HepG2 (cell line): ENCODE data around the gene APRT. TPM values are rescaled to one million over a fixed set of nuclear protein-coding genes. Genes with fewer than 3 reads are reported as not detected.

Experiments
- CCAR2 ChIP-seq: fragments of 200-400 bp; formaldehyde crosslinking; optimal IDR thresholded peaks from 2 replicates; pipeline ENCODE3; 2018; ENCODE audit warnings: low read depth, mild to moderate bottlenecking, low read length, moderate library complexity
- CENPBD1 ChIP-seq: sonication (generic); formaldehyde crosslinking; IDR thresholded peaks from 2 replicates; pipeline ENCODE4 v1.8.0; 2022; ENCODE audit warnings: missing genetic modification reagents, low read depth, mild to moderate bottlenecking, borderline replicate concordance
- DNMT1 ChIP-seq: sonication (generic); formaldehyde crosslinking; IDR thresholded peaks from 2 replicates; pipeline ENCODE4 v1.5.1; 2020; ENCODE audit warnings: mild to moderate bottlenecking, missing genetic modification reagents
- FOSL2 ChIP-seq: sonication (generic); formaldehyde crosslinking; IDR thresholded peaks from 2 replicates; pipeline ENCODE4 v1.4.0; 2020; ENCODE audit warnings: missing genetic modification reagents
- HMG20A ChIP-seq: IDR thresholded peaks from 2 replicates; pipeline ENCODE4 v1.6.1; 2016; ENCODE audit warnings: borderline replicate concordance
- HNRNPLL ChIP-seq: fragments of 200-400 bp; formaldehyde crosslinking; IDR thresholded peaks from 2 replicates; pipeline ENCODE4 v1.6.1; 2017; ENCODE audit warnings: mild to moderate bottlenecking, low read depth, low read length; ENCODE audit not compliant: poor library complexity, severe bottlenecking
- MAFF ChIP-seq: IDR thresholded peaks from 2 replicates; pipeline ENCODE4 v1.6.1; 2011; ENCODE audit warnings: low read depth, low read length, improper control_type of control experiment
- NFATC3 ChIP-seq: sonication (generic); formaldehyde crosslinking; IDR thresholded peaks from 2 replicates; pipeline ENCODE4 v1.5.1; 2020; ENCODE audit warnings: mild to moderate bottlenecking, missing genetic modification reagents
- NONO ChIP-seq, 2 experiments: fragments of 450-650 bp in 1 of 2; sonication (generic) in 1 of 2; formaldehyde crosslinking in 1 of 2; IDR thresholded peaks in 1 of 2; conservative IDR thresholded peaks in 1 of 2; 2 replicates each; pipeline versions ENCODE4 v1.6.1 to v1.8.0; 2017 to 2022; ENCODE audit warnings: mild to moderate bottlenecking in 1 of 2, missing genetic modification reagents in 1 of 2, moderate library complexity in 1 of 2
- POLR2G ChIP-seq: fragments of 200-400 bp; formaldehyde crosslinking; IDR thresholded peaks from 2 replicates; pipeline ENCODE4 v1.6.1; 2018; ENCODE audit warnings: mild to moderate bottlenecking, low read depth, low read length, moderate library complexity
- SALL1 ChIP-seq: sonication (generic); formaldehyde crosslinking; IDR thresholded peaks from 2 replicates; pipeline ENCODE4 v1.8.0; 2022; ENCODE audit warnings: mild to moderate bottlenecking, missing genetic modification reagents
- ZNF232 ChIP-seq: sonication (generic); formaldehyde crosslinking; IDR thresholded peaks from 2 replicates; pipeline ENCODE4 v1.4.0; 2020; ENCODE audit warnings: missing genetic modification reagents, borderline replicate concordance
- ZNF512 ChIP-seq: sonication (generic); formaldehyde crosslinking; IDR thresholded peaks from 2 replicates; pipeline ENCODE4 v1.4.0; 2020; ENCODE audit warnings: mild to moderate bottlenecking, missing genetic modification reagents
- ZNF75D ChIP-seq: sonication (generic); formaldehyde crosslinking; IDR thresholded peaks from 2 replicates; pipeline ENCODE4 v1.8.1; 2023; ENCODE audit warnings: missing genetic modification reagents, mild to moderate bottlenecking, borderline replicate concordance
- ZNF790 ChIP-seq: sonication (generic); formaldehyde crosslinking; IDR thresholded peaks from 2 replicates; pipeline ENCODE4 v1.8.0; 2022; ENCODE audit warnings: missing genetic modification reagents, mild to moderate bottlenecking, borderline replicate concordance
- polyA plus RNA-seq, 8 experiments: library from polyadenylated mRNA; depleted of rRNA in 3 of 8; stranded (reverse) in 7 of 8; unstranded in 1 of 8; fragments of >200 nt; fragmentation: Illumina TruSeq in 4 of 8; extraction: Trizol in 4 of 8; gene quantifications; 2 replicates each; pipeline versions ENCODE4 v1.2.1 to v1.2.3, GENCODE V29; 2011 to 2016; ENCODE audit warnings: low read depth in 4 of 8, missing spikeins in 1 of 8, mixed read lengths in 1 of 8; ENCODE audit not compliant: insufficient read depth in 1 of 8
- total RNA-seq, 5 experiments: library from RNA; depleted of rRNA; stranded (reverse); fragments of >200 nt; fragmentation: Illumina TruSeq; extraction: Trizol; gene quantifications; 2 replicates each; pipeline ENCODE4 v1.2.3, GENCODE V29; 2016; ENCODE audit warnings: low read depth in 1 of 5
- TF ChIP-seq, protein P1 (sequence below): sonication (generic); formaldehyde crosslinking; IDR thresholded peaks from 2 replicates; pipeline ENCODE4 v1.9.0; 2022; ENCODE audit warnings: missing genetic modification reagents, mild to moderate bottlenecking, borderline replicate concordance
- TF ChIP-seq, protein P2 (sequence below): sonication (generic); formaldehyde crosslinking; IDR thresholded peaks from 2 replicates; pipeline ENCODE4 v1.8.1; 2023; ENCODE audit warnings: missing genetic modification reagents, mild to moderate bottlenecking, borderline replicate concordance
- TF ChIP-seq, protein P3 (sequence below): sonication (generic); formaldehyde crosslinking; IDR thresholded peaks from 2 replicates; pipeline ENCODE4 v1.5.1; 2020; ENCODE audit warnings: mild to moderate bottlenecking, missing genetic modification reagents, borderline replicate concordance

APRT gene
- total and polyA plus RNA-seq, 2 of the 13 experiments (the other 11 are each of a cell fraction or from before 2014, with no cell fraction given) = 155 to 242 TPM

- TF ChIP-seq, protein P1, sequence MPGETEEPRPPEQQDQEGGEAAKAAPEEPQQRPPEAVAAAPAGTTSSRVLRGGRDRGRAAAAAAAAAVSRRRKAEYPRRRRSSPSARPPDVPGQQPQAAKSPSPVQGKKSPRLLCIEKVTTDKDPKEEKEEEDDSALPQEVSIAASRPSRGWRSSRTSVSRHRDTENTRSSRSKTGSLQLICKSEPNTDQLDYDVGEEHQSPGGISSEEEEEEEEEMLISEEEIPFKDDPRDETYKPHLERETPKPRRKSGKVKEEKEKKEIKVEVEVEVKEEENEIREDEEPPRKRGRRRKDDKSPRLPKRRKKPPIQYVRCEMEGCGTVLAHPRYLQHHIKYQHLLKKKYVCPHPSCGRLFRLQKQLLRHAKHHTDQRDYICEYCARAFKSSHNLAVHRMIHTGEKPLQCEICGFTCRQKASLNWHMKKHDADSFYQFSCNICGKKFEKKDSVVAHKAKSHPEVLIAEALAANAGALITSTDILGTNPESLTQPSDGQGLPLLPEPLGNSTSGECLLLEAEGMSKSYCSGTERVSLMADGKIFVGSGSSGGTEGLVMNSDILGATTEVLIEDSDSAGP (CRISPR knock-in tag) = no peak
- TF ChIP-seq FOSL2 (CRISPR knock-in tag) (no peak), ZNF790 (CRISPR knock-in tag) (no peak), HMG20A (no peak), MAFF (no peak), SALL1 (CRISPR knock-in tag) (no peak; the same call in 1 of the 2 replicates), ZNF512 (CRISPR knock-in tag) (peak; percentile 83; the same call in 1 of the 2 replicates), CENPBD1 (CRISPR knock-in tag) (no peak), DNMT1 (CRISPR knock-in tag) (no peak), POLR2G (0 out of 2 replicates have a peak, but pooled peaks have one; percentile 2), NFATC3 (0 out of 2 replicates have a peak, but pooled peaks have one; percentile 24), HNRNPLL (no peak), CCAR2 (no peak), ZNF232 (no peak), NONO (IDR thresholded peaks at IDR 0.05) (no peak), NONO (CRISPR knock-in tag; conservative IDR thresholded peaks at IDR 0.05) (peak; percentile 45; the same call in 1 of the 2 replicates), ZNF75D (CRISPR knock-in tag) (0 out of 2 replicates have a peak, but pooled peaks have one; percentile 50)
- TF ChIP-seq, protein P2, sequence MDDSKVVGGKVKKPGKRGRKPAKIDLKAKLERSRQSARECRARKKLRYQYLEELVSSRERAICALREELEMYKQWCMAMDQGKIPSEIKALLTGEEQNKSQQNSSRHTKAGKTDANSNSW (CRISPR knock-in tag) = 0 out of 2 replicates have a peak, but pooled peaks have one; percentile 36
- TF ChIP-seq, protein P3, sequence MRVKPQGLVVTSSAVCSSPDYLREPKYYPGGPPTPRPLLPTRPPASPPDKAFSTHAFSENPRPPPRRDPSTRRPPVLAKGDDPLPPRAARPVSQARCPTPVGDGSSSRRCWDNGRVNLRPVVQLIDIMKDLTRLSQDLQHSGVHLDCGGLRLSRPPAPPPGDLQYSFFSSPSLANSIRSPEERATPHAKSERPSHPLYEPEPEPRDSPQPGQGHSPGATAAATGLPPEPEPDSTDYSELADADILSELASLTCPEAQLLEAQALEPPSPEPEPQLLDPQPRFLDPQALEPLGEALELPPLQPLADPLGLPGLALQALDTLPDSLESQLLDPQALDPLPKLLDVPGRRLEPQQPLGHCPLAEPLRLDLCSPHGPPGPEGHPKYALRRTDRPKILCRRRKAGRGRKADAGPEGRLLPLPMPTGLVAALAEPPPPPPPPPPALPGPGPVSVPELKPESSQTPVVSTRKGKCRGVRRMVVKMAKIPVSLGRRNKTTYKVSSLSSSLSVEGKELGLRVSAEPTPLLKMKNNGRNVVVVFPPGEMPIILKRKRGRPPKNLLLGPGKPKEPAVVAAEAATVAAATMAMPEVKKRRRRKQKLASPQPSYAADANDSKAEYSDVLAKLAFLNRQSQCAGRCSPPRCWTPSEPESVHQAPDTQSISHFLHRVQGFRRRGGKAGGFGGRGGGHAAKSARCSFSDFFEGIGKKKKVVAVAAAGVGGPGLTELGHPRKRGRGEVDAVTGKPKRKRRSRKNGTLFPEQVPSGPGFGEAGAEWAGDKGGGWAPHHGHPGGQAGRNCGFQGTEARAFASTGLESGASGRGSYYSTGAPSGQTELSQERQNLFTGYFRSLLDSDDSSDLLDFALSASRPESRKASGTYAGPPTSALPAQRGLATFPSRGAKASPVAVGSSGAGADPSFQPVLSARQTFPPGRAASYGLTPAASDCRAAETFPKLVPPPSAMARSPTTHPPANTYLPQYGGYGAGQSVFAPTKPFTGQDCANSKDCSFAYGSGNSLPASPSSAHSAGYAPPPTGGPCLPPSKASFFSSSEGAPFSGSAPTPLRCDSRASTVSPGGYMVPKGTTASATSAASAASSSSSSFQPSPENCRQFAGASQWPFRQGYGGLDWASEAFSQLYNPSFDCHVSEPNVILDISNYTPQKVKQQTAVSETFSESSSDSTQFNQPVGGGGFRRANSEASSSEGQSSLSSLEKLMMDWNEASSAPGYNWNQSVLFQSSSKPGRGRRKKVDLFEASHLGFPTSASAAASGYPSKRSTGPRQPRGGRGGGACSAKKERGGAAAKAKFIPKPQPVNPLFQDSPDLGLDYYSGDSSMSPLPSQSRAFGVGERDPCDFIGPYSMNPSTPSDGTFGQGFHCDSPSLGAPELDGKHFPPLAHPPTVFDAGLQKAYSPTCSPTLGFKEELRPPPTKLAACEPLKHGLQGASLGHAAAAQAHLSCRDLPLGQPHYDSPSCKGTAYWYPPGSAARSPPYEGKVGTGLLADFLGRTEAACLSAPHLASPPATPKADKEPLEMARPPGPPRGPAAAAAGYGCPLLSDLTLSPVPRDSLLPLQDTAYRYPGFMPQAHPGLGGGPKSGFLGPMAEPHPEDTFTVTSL (CRISPR knock-in tag) = 0 out of 2 replicates have a peak, but pooled peaks have one; percentile 35
Observed at GRCh38 chr16:88810166-88810911, 1.4 kb downstream of the APRT start (continued).
